IMR-90 (cell line): ENCODE data around the gene NFKB1. TPM values are rescaled to one million over a fixed set of nuclear protein-coding genes. Genes with fewer than 3 reads are reported as not detected.

ENCODE experiments used
- ATAC-seq: fragments of 200-7000 bp; cut with Tn5 transposase; 2 replicates; pipeline ENCODE4 v1.9.1; 2020; ENCODE audit warnings: low read depth, mild to moderate bottlenecking, moderate library complexity
- BruUV-seq: library from RNA; stranded (reverse); fragments of 400-500 nt; replicated peaks from 2 replicates; lab custom pipeline; 2021; lab: Mats Ljungman, UMichigan
- CTCF ChIA-PET: fragments of 300-600 bp; formaldehyde crosslinking; extraction: SDS; loops from one replicate; lab custom pipeline; 2021; ENCODE audit warnings: antibody characterized with exemption; lab: Yijun Ruan, JAX
- POLR2A ChIA-PET: fragments of 300-600 bp; sonication (Branson Sonifier 250); formaldehyde crosslinking; loops from one replicate; lab custom pipeline; 2022; ENCODE audit warnings: antibody characterized with exemption; ENCODE audit not compliant: unreplicated experiment; lab: Charles Lee
- DNase-seq: peaks from one replicate; pipeline ENCODE4 v3.0.0; 2013
- H2AFZ ChIP-seq: replicated peaks from 2 replicates; pipeline ENCODE3; 2013; ENCODE audit warnings: low read length, mild to moderate bottlenecking; ENCODE audit not compliant: poor library complexity
- H2AK5ac ChIP-seq: 2 replicates; pipeline ENCODE4 v1.6.1; 2013; ENCODE audit warnings: low read depth, low read length, inconsistent platforms
- H2AK9ac ChIP-seq: replicated peaks from 2 replicates; pipeline ENCODE3; 2013; ENCODE audit warnings: mild to moderate bottlenecking, low read depth, low read length, moderate library complexity; ENCODE audit not compliant: poor library complexity
- H2BK120ac ChIP-seq: 2 replicates; pipeline ENCODE4 v1.6.1; 2013; ENCODE audit warnings: low read depth, low read length, inconsistent platforms
- H2BK15ac ChIP-seq: 3 replicates; pipeline ENCODE4 v1.6.1; 2013; ENCODE audit warnings: low read depth, low read length, inconsistent platforms
- H2BK20ac ChIP-seq: 2 replicates; pipeline ENCODE4 v1.6.1; 2013; ENCODE audit warnings: low read depth, mild to moderate bottlenecking, inconsistent platforms, low read length, moderate library complexity
- H2BK5ac ChIP-seq: 2 replicates; pipeline ENCODE4 v1.6.1; 2013; ENCODE audit warnings: mild to moderate bottlenecking, low read depth, low read length, inconsistent platforms; ENCODE audit not compliant: poor library complexity, severe bottlenecking
- H3K14ac ChIP-seq: replicated peaks from 2 replicates; pipeline ENCODE4 v1.6.1; 2013; ENCODE audit warnings: low read depth, low read length, inconsistent platforms
- H3K18ac ChIP-seq: 2 replicates; pipeline ENCODE4 v1.6.1; 2013; ENCODE audit warnings: low read depth, low read length, control low read depth
- H3K23ac ChIP-seq: 2 replicates; pipeline ENCODE4 v1.6.1; 2013; ENCODE audit warnings: low read depth, low read length, inconsistent platforms
- H3K27ac ChIP-seq: 2 replicates; pipeline ENCODE4 v1.5.1; 2013; ENCODE audit warnings: mild to moderate bottlenecking, control low read depth, low read length; ENCODE audit not compliant: insufficient read depth
- H3K27me3 ChIP-seq: 2 replicates; pipeline ENCODE4 v1.6.1; 2013; ENCODE audit warnings: low read length; ENCODE audit not compliant: control insufficient read depth, insufficient read depth
- H3K36me3 ChIP-seq: 2 replicates; pipeline ENCODE4 v1.6.1; 2013; ENCODE audit warnings: low read length, mixed read lengths; ENCODE audit not compliant: control insufficient read depth, insufficient read depth
- H3K4ac ChIP-seq: 2 replicates; pipeline ENCODE4 v1.6.1; 2013; ENCODE audit warnings: low read depth, low read length, inconsistent platforms
- H3K4me1 ChIP-seq: 2 replicates; pipeline ENCODE4 v1.6.1; 2013; ENCODE audit warnings: low read length, mixed read lengths; ENCODE audit not compliant: control insufficient read depth, insufficient read depth
- H3K4me2 ChIP-seq: 2 replicates; pipeline ENCODE4 v1.6.1; 2013; ENCODE audit warnings: low read depth, mild to moderate bottlenecking, control low read depth, low read length, moderate library complexity
- H3K4me3 ChIP-seq: 2 replicates; pipeline ENCODE4 v1.5.1; 2013; ENCODE audit warnings: low read depth, mild to moderate bottlenecking, control low read depth, low read length, moderate library complexity; ENCODE audit not compliant: insufficient read depth
- H3K56ac ChIP-seq: 2 replicates; pipeline ENCODE4 v1.6.1; 2013; ENCODE audit warnings: low read length, inconsistent platforms; ENCODE audit not compliant: insufficient read depth; ENCODE audit errors: extremely low read depth
- H3K79me1 ChIP-seq, 2 experiments: 2 replicates each; pipeline ENCODE4 v1.6.1; 2013; ENCODE audit warnings: low read length in 2 of 2, inconsistent platforms in 1 of 2, low read depth in 1 of 2
- H3K9ac ChIP-seq: 2 replicates; pipeline ENCODE4 v1.6.1; 2013; ENCODE audit warnings: low read depth, low read length, control low read depth
- H3K9me1 ChIP-seq: 2 replicates; pipeline ENCODE4 v1.6.1; 2013; ENCODE audit warnings: low read length, inconsistent platforms; ENCODE audit not compliant: insufficient read depth
- H3K9me3 ChIP-seq: 2 replicates; pipeline ENCODE4 v1.6.1; 2013; ENCODE audit warnings: low read length; ENCODE audit not compliant: control insufficient read depth, insufficient read depth
- H4K20me1 ChIP-seq: 2 replicates; pipeline ENCODE4 v1.6.1; 2013; ENCODE audit warnings: low read length, inconsistent platforms; ENCODE audit not compliant: insufficient read depth
- H4K5ac ChIP-seq: 2 replicates; pipeline ENCODE4 v1.6.1; 2013; ENCODE audit warnings: mild to moderate bottlenecking, low read depth, low read length, control low read depth
- H4K8ac ChIP-seq, 2 experiments: 2 replicates each; pipeline ENCODE4 v1.6.1; 2013; ENCODE audit warnings: low read depth in 2 of 2, low read length in 2 of 2, control low read depth in 1 of 2, inconsistent platforms in 1 of 2
- H4K91ac ChIP-seq: 2 replicates; pipeline ENCODE4 v1.6.1; 2013; ENCODE audit warnings: low read depth, low read length, inconsistent platforms; ENCODE audit not compliant: insufficient read depth
- FOS ChIP-seq: fragments of 150-350 bp; IDR thresholded peaks from 2 replicates; pipeline ENCODE4 v1.6.1; 2016; ENCODE audit warnings: low read depth, low read length
- MXI1 ChIP-seq: IDR thresholded peaks from 2 replicates; pipeline ENCODE4 v1.6.1; 2012; ENCODE audit warnings: low read depth, mild to moderate bottlenecking, low read length, moderate library complexity, borderline replicate concordance
- NFE2L2 ChIP-seq: fragments of 150-350 bp; IDR thresholded peaks from 2 replicates; pipeline ENCODE4 v1.6.1; 2016; ENCODE audit warnings: low read depth, mild to moderate bottlenecking, low read length
- POLR2A ChIP-seq: IDR thresholded peaks from 2 replicates; pipeline ENCODE4 v1.6.1; 2012; ENCODE audit warnings: mild to moderate bottlenecking, low read depth, low read length
- WGBS, 2 experiments: methylation state at CpG; one replicate each; pipeline versions ENCODE4 v1.1.5 to v1.1.7; 2013; ENCODE audit warnings: missing lambda C conversion rate in 2 of 2; ENCODE audit not compliant: insufficient read length in 1 of 2; ENCODE audit errors: extremely low coverage in 2 of 2; 5-methylcytosine and 5-hydroxymethylcytosine counted together
- dilution Hi-C: fragments of 300-500 bp; cut with HindIII; formaldehyde crosslinking; loops from one replicate; pipeline ENCODE4 v1.14.3; 2018; ENCODE audit warnings: low sequenced_read_pairs; ENCODE audit not compliant: unreplicated experiment
- in situ Hi-C: fragments of 300-500 bp; cut with MboI; formaldehyde crosslinking; loops from 3 replicates; pipeline ENCODE4 v1.14.3; 2019; ENCODE audit warnings: low sequenced_read_pairs, inconsistent platforms, mixed read lengths
- intact Hi-C: fragments of 100-400 bp; cut with micrococcal nuclease; formaldehyde crosslinking; loops from 2 replicates; pipeline ENCODE4 v1.10.0; 2022
- polyA plus RNA-seq, 3 experiments: library from polyadenylated mRNA; depleted of rRNA; stranded (reverse); fragments of >200 nt; gene quantifications; 2 replicates each; pipeline ENCODE4 v1.2.3, GENCODE V29; 2012; ENCODE audit warnings: low replicate concordance in 1 of 3
- total RNA-seq: library from RNA; depleted of rRNA; stranded (reverse); fragments of >200 nt; gene quantifications from 2 replicates; pipeline ENCODE4 v1.2.3, GENCODE V29; 2012

The NFKB1 gene
- total and polyA plus RNA-seq, 2 of the 4 experiments (the other 2 are of a cell fraction), result 19.8 to 24.6 TPM

- TF ChIP-seq FOS (no peak), NFE2L2 (no peak), POLR2A (no peak), MXI1 (no peak)
- no peak overlapping the region for H2BK5ac ChIP-seq
- no peak overlapping the region for H3K14ac ChIP-seq
- H3K9me1 ChIP-seq, result peaks cover 8% of the 10 kb centered on the region
- H3K4me1 ChIP-seq, result peaks cover 11% of the 10 kb centered on the region
- in situ Hi-C loops, result no loop called here
- H3K9me3 ChIP-seq, result no peaks in the 10 kb centered on the region
- H2BK15ac ChIP-seq, result no peak overlapping the region
- H3K4me2 ChIP-seq, result no peak overlapping the region
- no peak overlapping the region; the same call in 1 of the 2 replicates for H4K5ac ChIP-seq
- no peak overlapping the region for H3K4ac ChIP-seq
- WGBS, 2 experiments, result no CpG with 5 or more reads among the region's 6 CpGs
- no peak overlapping the region for H3K4me3 ChIP-seq
- ChIA-PET CTCF (no interaction called here), POLR2A (no interaction called here)
- H4K8ac ChIP-seq, result no peak overlapping the region
- no peak overlapping the region for H2AFZ ChIP-seq
- H3K23ac ChIP-seq, result no peak overlapping the region
- ATAC-seq, result peak; percentile 52
- DNase-seq, result peak; percentile 55
- no peak overlapping the region for H2AK5ac ChIP-seq
- peaks cover 0 to 3% of the 10 kb centered on the region in 2 experiments; a peak in 2 of 4 replicates for H3K79me1 ChIP-seq
- no peak overlapping the region; the same call in 1 of the 2 replicates for H3K18ac ChIP-seq
- H3K9ac ChIP-seq, result no peak overlapping the region
- no peak overlapping the region for H2AK9ac ChIP-seq
- H4K20me1 ChIP-seq, result no peaks in the 10 kb centered on the region
- dilution Hi-C loops, result no loop called here
- H2BK120ac ChIP-seq, result no peak overlapping the region
- no peaks in the 10 kb centered on the region for H3K27me3 ChIP-seq
- intact Hi-C loops, result loop anchor here (10.0 kb wide), 1 partner anchor 94 kb away; the partner anchor contains the start of gene NFKB1
- BruUV-seq, result no TSS peak
- H3K36me3 ChIP-seq, result peaks cover 25% of the 10 kb centered on the region
- H2BK20ac ChIP-seq, result no peak overlapping the region
- no peak overlapping the region for H4K91ac ChIP-seq
- H3K27ac ChIP-seq, result no peak overlapping the region
- no peak overlapping the region for H3K56ac ChIP-seq
Observed at GRCh38 chr4:102598762-102599374, 97.7 kb downstream of the NFKB1 start.
